ENCODE measurements around the gene CLHC1. TPM values are rescaled to one million over a fixed set of nuclear protein-coding genes. Genes with fewer than 3 reads are reported as not detected.
A peak's percentile ranks its signal among the peaks of the same experiment; 100 is the strongest.
"Not testable (repeated sequence)": the region's sequence is repeated elsewhere in the genome, so short reads cannot be mapped to it uniquely, and the experiment has no call there.

Gene CLHC1
- total RNA-seq, 1 donor from 2014 or later = 9.4 TPM

GRCh38 chr2:55158111-55158814 lies 73.8 kb downstream of the CLHC1 start:
- DNase-seq (no peak), ATAC-seq (no peak)
- intact Hi-C loops (cut with micrococcal nuclease) = no loop called here

- peak; percentile 66 for ATAC-seq
- no peak for DNase-seq
- intact Hi-C loops (cut with micrococcal nuclease) = no loop called here
Observed at GRCh38 chr2:55157474-55157884, 74.6 kb downstream of the CLHC1 start.

- intact Hi-C loops (cut with micrococcal nuclease) = no loop called here
- DNase-seq = no peak
- no peak for ATAC-seq
Observed at GRCh38 chr2:55156984-55157383, 75.1 kb downstream of the CLHC1 start.

- peak; percentile 28 for ATAC-seq
- DNase-seq = no peak
- intact Hi-C loops (cut with micrococcal nuclease) = no loop called here
Observed at GRCh38 chr2:55156326-55156725, 75.8 kb downstream of the CLHC1 start.

- no peak for DNase-seq
Observed at GRCh38 chr2:55155764-55156281, 76.3 kb downstream of the CLHC1 start.

GRCh38 chr2:55155206-55155605 lies 76.9 kb downstream of the CLHC1 start:
- DNase-seq (no peak), ATAC-seq (no peak)
- intact Hi-C loops (cut with micrococcal nuclease) = no loop called here

More at GRCh38 chr2:55155764-55156281, 76.3 kb downstream of the CLHC1 start:
- intact Hi-C loops (cut with micrococcal nuclease) = no loop called here
- no peak for ATAC-seq

- DNase-seq = no peak
- intact Hi-C loops (cut with micrococcal nuclease) = no loop called here
- ATAC-seq = no peak
Observed at GRCh38 chr2:55154525-55155030, 77.5 kb downstream of the CLHC1 start.

GRCh38 chr2:55153584-55154299 lies 78.4 kb downstream of the CLHC1 start:
- intact Hi-C loops (cut with micrococcal nuclease) = no loop called here
- no peak for DNase-seq

GRCh38 chr2:55152475-55153412 lies 79.3 kb downstream of the CLHC1 start:
- DNase-seq (no peak), ATAC-seq (no peak)
- intact Hi-C loops (cut with micrococcal nuclease) = no loop called here

More at GRCh38 chr2:55153584-55154299, 78.4 kb downstream of the CLHC1 start:
- ATAC-seq = no peak

- ATAC-seq (no peak), DNase-seq (no peak)
- intact Hi-C loops (cut with micrococcal nuclease) = no loop called here
Observed at GRCh38 chr2:55151733-55152433, 80.2 kb downstream of the CLHC1 start.

- intact Hi-C loops (cut with micrococcal nuclease) = no loop called here
- DNase-seq (peak; percentile 34), ATAC-seq (peak; percentile 51)
Observed at GRCh38 chr2:55150834-55151233, 81.3 kb downstream of the CLHC1 start.

- intact Hi-C loops (cut with micrococcal nuclease) = no loop called here
- no peak for ATAC-seq
- DNase-seq = no peak
Observed at GRCh38 chr2:55148269-55148668, 83.8 kb downstream of the CLHC1 start.

GRCh38 chr2:55147531-55147930 lies 84.6 kb downstream of the CLHC1 start:
- DNase-seq = no peak
- intact Hi-C loops (cut with micrococcal nuclease) = no loop called here
- ATAC-seq = no peak

GRCh38 chr2:55147041-55147440 lies 85.1 kb downstream of the CLHC1 start:
- DNase-seq (no peak), ATAC-seq (no peak)
- intact Hi-C loops (cut with micrococcal nuclease) = no loop called here

GRCh38 chr2:55146263-55146662 lies 85.8 kb downstream of the CLHC1 start:
- intact Hi-C loops (cut with micrococcal nuclease) = no loop called here
- ATAC-seq (no peak), DNase-seq (no peak)

GRCh38 chr2:55144922-55145820 lies 86.9 kb downstream of the CLHC1 start:
- intact Hi-C loops (cut with micrococcal nuclease) = no loop called here
- no peak for DNase-seq
- no peak for ATAC-seq

- DNase-seq; ATAC-seq; intact Hi-C loops (cut with micrococcal nuclease): not testable (repeated sequence)
Observed at GRCh38 chr2:55143706-55144105, 88.4 kb downstream of the CLHC1 start.

- intact Hi-C loops (cut with micrococcal nuclease) = no loop called here
- DNase-seq (no peak), ATAC-seq (no peak)
Observed at GRCh38 chr2:55142518-55142917, 89.6 kb downstream of the CLHC1 start.

Data from left ventricle myocardium superior (tissue), 1 donor.